LNCaP clone FGC (cell line): ENCODE results near the gene DPM1.
"Not testable (repeated sequence)": the region's sequence is repeated elsewhere in the genome, so short reads cannot be mapped to it uniquely, and the experiment has no call there.

ENCODE experiments used
- DNase-seq: peaks from one replicate; pipeline ENCODE4 v3.0.0-alpha.2; 2011; ENCODE audit warnings: low read depth
- H3K4me3 ChIP-seq: 2 replicates; pipeline ENCODE4 v1.5.1; 2011; ENCODE audit warnings: mild to moderate bottlenecking, low read depth, low read length, control low read depth
- TF ChIP-seq, protein P1 (sequence below): IDR thresholded peaks from 2 replicates; pipeline ENCODE4 v1.5.1; 2012; ENCODE audit warnings: mild to moderate bottlenecking; ENCODE audit not compliant: control insufficient read depth, insufficient read depth; ENCODE audit errors: extremely low read depth

The DPM1 gene

DNA sequence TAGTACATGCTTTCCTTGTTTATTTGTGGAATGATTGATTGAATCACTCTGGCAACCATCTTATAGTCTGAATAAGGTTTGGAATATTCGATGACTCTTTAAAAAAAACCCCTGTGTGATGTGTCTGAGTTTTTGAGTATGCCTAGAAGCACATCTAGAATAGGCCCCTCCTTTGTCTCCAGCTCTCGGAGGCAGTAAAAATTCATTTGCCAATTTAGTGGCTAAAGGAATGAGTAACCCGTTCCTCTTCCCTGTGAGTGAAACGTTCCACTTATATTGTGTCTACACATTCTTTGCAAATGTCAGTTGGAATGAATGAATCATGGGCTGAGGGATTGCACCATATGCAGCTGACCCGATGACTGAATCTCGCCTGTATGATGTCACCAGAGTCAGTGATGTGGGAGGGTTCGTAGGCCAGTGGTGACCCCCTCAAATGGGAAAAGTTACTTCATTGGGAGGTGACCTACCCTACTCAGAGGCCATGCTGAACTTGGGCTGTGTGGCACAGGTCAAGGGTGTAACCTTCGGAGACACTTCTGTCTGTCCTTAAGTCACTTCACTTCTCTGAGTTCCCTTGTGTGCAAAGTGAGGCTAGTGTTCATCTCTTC, 21.8 kb upstream of the DPM1 start:
- DNase-seq = no peak
- TF ChIP-seq, protein P1, sequence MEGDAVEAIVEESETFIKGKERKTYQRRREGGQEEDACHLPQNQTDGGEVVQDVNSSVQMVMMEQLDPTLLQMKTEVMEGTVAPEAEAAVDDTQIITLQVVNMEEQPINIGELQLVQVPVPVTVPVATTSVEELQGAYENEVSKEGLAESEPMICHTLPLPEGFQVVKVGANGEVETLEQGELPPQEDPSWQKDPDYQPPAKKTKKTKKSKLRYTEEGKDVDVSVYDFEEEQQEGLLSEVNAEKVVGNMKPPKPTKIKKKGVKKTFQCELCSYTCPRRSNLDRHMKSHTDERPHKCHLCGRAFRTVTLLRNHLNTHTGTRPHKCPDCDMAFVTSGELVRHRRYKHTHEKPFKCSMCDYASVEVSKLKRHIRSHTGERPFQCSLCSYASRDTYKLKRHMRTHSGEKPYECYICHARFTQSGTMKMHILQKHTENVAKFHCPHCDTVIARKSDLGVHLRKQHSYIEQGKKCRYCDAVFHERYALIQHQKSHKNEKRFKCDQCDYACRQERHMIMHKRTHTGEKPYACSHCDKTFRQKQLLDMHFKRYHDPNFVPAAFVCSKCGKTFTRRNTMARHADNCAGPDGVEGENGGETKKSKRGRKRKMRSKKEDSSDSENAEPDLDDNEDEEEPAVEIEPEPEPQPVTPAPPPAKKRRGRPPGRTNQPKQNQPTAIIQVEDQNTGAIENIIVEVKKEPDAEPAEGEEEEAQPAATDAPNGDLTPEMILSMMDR = no peak
- H3K4me3 ChIP-seq = no peak overlapping the region

DNA sequence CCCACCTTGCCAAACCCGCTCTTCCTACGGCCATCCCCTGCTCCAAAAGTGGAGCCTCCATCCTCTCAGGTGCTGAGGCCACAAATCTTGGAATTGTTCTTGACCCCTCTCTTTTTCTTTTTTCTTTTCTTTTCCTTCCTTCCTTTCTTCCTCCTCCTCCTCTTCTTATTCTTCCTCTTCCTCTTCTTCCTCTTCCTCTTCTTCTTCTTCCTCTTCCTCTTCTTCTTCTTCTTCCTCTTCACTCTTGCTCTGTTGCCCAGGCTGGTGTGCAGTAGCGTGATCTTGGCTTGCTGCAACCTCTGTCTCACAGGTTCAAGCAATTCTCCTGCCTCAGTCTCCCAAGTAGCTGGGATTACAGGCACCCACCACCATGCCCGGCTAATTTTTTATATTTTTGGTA, 20.2 kb upstream of the DPM1 start:
- DNase-seq, H3K4me3 ChIP-seq: not testable (repeated sequence)

GRCh38 chr20:50977066-50978021, 19.0 kb upstream of the DPM1 start:
- TF ChIP-seq, protein P1 = no peak
- no peak for DNase-seq
- no peak overlapping the region for H3K4me3 ChIP-seq

DNA sequence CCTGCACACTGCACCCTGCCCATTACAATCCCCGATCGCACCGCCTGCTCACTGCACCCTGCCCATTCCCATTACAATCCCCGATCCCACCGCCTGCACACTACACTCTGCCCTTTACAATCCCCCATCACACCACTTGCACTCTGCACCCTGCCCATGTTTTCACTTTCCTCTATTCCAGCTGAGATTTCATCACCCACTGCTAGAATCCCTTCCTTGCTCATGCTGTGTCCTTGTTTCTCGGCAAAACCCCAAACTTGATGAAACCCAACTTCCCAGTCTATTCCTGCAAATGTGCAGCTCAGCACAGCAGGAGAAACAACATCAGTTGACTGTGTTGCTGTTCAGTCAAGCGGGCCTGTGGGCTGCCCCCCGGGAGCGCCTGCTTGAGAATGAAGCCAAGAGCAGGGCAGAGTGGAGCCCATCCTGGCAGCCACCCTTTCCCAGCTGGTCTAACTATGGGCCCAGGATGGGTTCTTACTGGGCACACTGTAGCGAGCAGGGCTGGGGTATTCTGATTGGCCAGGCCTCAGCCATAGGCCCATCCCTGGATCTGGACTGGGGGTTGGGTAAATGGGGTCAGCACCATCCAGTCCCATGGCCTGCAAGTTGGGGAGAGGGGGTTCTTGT, 17.5 kb upstream of the DPM1 start:
- H3K4me3 ChIP-seq = no peak overlapping the region
- TF ChIP-seq, protein P1 = no peak
- DNase-seq = no peak

- DNase-seq = no peak
- TF ChIP-seq, protein P1 = no peak
Observed at GRCh38 chr20:50969912-50970311, 11.6 kb upstream of the DPM1 start.

DNA sequence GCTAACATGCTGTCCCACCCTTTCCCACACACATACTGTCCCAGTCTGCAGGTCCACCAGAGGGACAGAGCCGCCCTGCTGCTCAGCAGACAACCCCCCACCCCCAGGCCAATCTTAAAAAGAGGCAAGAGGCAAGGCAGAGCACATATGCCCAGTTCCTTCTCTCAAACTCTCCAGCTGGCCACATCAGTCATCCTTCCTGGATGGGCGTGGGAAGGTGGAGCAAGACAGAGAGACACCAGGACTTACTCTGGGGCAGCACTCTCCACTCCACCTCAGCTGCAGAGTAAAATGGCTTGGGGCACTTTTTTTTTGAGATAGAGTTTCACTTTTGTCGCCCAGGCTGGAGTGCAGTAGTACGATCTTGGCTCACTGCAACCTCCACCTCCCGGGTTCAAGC, 11.1 kb upstream of the DPM1 start:
- no peak for DNase-seq
- TF ChIP-seq, protein P1 = no peak
- no peak overlapping the region for H3K4me3 ChIP-seq

More at GRCh38 chr20:50969912-50970311, 11.6 kb upstream of the DPM1 start:
- H3K4me3 ChIP-seq = no peak overlapping the region

GRCh38 chr20:50968289-50968688, 10.0 kb upstream of the DPM1 start:
- H3K4me3 ChIP-seq = no peak overlapping the region
- TF ChIP-seq, protein P1 = no peak
- no peak for DNase-seq
